GM18951 (cell line): Measurements from ENCODE around the gene S100A5.

Experiments used
- POLR2A ChIP-seq: IDR thresholded peaks from 4 replicates; pipeline ENCODE4 v1.6.1; 2011; ENCODE audit warnings: mild to moderate bottlenecking; ENCODE audit not compliant: insufficient read length, insufficient read depth; ENCODE audit errors: extremely low read depth
- in situ Hi-C: fragments of 300-500 bp; cut with MboI; formaldehyde crosslinking; loops from one replicate; pipeline ENCODE4 v1.12.0; 2022; ENCODE audit warnings: low sequenced_read_pairs, mixed read lengths, inconsistent platforms; ENCODE audit not compliant: unreplicated experiment

S100A5 gene

GRCh38 chr1:153560241-153560640 lies 19.5 kb upstream of the S100A5 start:
- in situ Hi-C loops, result no loop called here
- TF ChIP-seq POLR2A, result no peak

DNA sequence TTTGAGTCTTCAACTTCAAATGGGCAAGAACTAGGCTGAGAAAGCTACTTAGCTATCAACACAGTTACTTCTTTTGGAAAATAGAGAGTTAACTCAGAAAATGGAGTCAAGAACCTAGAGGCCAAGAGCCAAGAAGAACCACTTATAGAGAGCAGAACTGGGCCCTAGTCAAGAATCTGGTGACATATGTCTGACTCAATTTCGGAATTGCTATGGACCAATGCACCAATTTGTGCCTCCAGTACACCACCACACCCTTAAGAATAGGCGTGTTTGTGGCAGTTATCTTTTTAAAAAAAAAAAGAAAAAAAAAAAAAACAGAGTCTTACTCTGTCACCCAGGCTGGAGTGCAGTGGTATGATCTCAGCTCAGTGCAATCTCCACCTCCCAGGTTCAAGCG lies 17.1 kb upstream of the S100A5 start:
- TF ChIP-seq POLR2A, result no peak
- in situ Hi-C loops, result loop anchor here (5.0 kb wide), 1 partner anchor 41 kb away; no protein-coding TSS in a partner anchor

DNA sequence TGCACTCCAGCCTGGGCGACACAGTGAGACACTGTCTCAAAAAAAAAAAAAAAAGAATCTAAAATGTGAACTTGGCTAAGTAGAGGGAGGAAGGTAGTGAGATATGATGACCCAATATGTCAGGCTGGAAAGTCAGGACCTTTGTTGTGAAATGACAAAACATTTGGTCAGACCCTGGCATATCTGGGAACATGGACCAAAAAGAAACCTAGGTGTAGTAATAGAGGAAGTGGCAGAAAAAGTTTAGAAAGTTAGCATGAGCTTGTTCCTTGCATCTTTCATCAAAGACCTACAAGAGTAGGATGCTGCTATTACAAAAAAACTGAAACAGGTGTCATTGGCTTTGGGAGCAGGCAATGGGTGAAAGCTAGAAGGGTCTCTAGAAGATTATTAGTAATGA lies 15.6 kb upstream of the S100A5 start:
- TF ChIP-seq POLR2A, result no peak
- in situ Hi-C loops, result loop anchor here (5.0 kb wide), 1 partner anchor 39 kb away; no protein-coding TSS in a partner anchor

DNA sequence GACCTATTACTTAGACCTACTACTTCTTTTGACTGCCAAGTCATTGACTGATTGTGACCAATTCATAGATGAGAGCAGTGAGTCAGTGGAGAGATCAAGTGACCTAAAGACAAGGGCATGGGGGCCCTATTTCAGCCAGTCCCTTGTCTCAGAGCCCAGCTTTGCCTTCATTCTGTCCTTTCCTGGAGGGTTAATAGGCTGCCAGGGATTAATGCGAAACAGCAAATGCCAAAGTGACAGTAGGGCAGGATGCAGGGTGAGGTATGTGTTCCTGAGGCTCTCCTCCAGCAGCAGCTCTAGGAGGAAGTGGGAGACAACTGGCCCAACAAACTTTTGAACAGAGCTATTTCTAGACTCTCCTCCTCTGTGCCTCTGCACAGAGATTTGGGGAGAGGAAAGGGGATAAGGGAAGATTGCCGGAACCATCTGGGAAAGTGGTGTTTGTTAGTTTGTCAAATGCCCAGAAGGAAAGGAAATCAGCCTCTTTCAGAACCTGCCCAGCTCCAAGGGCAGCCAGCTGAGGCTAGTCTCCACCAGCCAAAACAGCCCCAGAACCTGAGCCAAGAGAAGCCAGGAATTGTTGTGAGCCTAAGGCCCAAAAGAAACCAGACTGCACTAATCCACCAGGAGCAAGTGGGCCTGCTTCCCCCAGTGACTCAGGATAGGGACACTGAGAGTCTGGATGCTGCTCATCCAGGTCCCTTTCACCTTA lies 13.3 kb upstream of the S100A5 start:
- TF ChIP-seq POLR2A, result no peak
- in situ Hi-C loops, result no loop called here

DNA sequence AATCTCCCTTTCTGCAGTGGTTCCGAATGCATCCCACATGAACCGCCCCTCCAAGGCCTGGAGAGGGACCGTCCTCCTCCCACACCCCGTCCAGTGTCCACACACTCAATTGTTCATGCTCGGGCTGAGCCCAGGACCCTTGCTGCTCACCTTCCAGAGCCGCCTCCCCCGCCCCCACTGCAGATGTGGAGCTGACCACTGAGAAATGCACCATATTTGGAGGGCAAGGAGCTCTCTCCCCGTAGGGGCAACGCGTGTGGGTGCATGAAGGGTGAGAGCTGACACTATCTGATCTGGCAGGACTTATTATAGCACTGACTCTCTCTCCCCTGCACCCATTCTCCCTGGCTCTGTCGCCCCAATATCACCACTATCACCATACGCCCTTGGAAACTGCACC lies 12.4 kb upstream of the S100A5 start:
- TF ChIP-seq POLR2A, result no peak
- in situ Hi-C loops, result no loop called here

DNA sequence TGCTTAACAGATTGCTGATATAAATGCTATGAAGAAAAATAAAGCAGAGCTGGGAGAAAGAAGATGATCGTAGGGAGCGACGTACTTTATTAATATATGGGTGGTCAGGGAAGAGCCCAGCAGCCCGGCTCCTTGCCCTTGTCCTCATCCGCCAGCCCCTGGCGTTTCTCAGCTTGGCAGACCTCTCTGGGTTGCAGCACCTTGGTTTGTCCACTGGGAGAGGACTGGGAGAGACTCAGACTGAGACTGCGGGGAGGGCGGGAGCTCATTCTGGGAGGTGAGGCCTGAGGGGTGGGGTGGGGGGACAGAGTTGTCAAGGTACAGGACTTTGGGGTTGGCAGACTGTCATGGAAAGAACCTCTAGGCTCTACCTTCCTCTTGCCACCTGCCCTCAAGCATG lies 11.6 kb upstream of the S100A5 start:
- in situ Hi-C loops, result no loop called here
- TF ChIP-seq POLR2A, result no peak

DNA sequence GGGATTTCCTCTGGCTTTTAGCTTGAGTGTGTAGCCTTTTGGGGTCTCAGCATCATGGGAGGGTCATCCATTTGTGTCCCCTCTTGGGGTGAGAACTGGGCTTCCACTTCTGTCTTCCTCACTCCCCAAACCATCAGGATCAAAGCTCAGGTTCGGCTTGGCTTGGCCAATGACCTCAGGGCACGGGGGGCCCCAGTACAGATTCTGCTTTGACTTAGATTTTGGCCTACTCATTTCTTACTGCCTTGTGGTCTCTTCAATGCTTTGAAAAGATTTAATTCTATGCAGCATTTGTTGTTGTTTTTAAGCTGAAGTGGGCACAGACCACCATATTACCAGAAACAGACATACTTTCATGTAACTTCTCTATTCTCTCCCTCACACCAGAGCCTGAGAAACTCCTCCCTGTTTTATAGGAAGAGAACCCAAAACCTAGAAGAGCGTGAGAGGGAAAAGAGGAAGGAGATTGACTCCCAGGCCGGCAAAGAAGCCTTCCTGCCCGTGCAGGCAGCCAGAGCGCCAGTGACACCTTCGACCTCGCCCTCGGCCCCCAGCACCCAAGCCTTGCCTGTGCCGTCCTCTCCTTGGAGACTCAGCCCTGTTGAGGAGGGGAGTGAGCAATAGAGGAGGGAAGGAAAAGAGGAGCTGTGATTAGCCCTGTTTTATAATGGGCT lies 10.2 kb upstream of the S100A5 start:
- in situ Hi-C loops, result no loop called here
- no peak for TF ChIP-seq POLR2A

GRCh38 chr1:153550398-153550758 lies 9.6 kb upstream of the S100A5 start:
- in situ Hi-C loops, result no loop called here
- TF ChIP-seq POLR2A, result no peak

DNA sequence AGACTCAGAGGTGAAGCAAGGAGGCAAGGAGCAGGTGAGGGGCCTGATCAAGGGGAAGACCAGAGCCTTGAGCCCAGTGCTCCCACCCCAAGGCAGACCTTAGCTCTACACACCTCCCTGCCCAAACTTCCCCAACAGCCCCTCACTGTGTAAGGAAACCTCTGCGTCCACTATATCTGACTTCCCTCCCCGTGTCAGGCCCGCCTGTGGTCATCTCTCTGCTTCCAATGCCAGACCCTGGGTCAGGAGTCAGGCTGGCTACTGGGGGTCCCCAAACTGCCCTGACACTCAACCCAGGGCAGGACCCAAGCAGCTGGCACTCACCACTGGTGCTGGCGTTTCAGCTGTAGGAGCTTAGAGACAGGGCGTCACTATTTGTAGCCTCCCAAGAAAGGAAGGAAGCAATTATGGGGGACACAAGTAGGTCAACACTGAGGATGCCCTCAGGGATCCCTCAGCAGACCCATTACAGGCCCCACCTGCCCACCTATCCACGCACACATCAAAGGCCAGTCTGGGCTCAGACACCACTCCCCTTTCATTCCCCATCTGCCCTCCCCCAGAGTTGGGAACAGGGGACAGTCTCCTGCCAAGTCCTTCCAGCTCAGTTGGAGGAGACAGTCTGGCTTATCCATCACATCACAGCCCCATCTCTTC lies 9.1 kb upstream of the S100A5 start:
- no peak for TF ChIP-seq POLR2A
- in situ Hi-C loops, result no loop called here

GRCh38 chr1:153548722-153549688 lies 8.3 kb upstream of the S100A5 start, which contains the start of gene S100A3:
Gene S100A3 (minus strand): TSS chr1:153549258. CDS start chr1:153548485, 773 bp downstream.
- in situ Hi-C loops, result no loop called here
- TF ChIP-seq POLR2A, result no peak

DNA sequence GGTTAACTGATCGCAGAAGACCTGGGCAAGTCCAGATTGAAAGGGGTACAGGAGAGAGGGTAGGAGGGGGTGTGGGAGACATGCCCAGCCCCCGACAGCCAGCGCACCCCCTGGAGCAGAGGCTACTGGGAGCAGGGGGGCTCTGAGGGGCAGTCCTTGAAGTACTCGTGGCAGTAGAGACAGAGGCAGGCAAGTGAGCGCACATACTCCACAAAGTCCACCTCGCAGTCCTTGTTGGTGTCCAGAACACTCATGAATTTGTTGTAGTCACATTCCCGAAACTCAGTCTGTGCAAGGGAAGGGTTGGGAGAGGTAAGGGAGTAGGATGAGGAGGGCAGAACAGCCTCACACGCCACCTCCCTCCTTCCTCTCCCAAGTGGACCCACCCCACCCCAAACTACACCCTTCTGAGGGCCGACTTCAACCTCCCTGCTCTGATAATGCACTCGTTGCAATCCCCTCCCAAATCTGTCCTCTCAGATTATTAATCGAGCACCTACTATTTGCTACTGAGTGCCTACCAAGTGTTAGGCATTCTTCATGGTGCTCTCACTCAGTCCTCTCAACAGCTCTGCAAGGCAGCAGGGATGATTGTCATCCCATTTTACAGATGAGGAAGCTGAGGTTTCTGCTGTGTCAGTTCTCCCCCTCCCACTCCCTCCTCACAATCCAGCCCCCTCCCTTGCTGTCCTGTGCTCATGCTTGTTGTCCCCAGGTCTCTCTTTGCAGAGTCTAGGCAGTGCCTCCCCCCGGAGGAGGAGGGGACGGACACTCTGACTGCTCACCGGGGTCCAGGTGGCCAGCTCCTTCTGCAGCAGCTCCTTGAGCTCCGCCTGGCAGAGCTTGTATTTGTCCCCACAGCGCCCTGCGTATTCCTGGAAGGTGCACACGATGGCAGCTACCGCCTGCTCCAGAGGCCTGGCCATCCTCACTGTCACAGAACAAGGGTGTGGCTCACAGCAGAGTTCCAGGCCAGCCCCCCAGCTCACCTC lies 7.1 kb upstream of the S100A5 start:
- in situ Hi-C loops, result no loop called here
- TF ChIP-seq POLR2A, result no peak
